Breast epithelium (tissue), 4 donors: ENCODE measurements around the gene ECE1. TPM values are rescaled to one million over a fixed set of nuclear protein-coding genes. Genes with fewer than 3 reads are reported as not detected.
A peak's percentile ranks its signal among the peaks of the same experiment; 100 is the strongest.

ENCODE experiments used
- DNase-seq, 2 donors: peaks; one replicate each; pipeline ENCODE4 v3.0.0-alpha.2; 2019; ENCODE audit warnings: low spot score in 2 of 2
- H3K27ac ChIP-seq, 2 donors: fragments of 200-600 bp; sonication (generic) in 1 of 2; one replicate each; pipeline ENCODE4 v1.5.1; 2016 to 2019; ENCODE audit warnings: mild to moderate bottlenecking in 1 of 2
- H3K27me3 ChIP-seq, 2 donors: fragments of 200-600 bp; sonication (generic) in 1 of 2; one replicate each; pipeline versions ENCODE4 v1.5.1 to v1.6.0; 2017 to 2019; ENCODE audit warnings: control low read depth in 1 of 2, mild to moderate bottlenecking in 1 of 2
- H3K36me3 ChIP-seq: fragments of 200-600 bp; one replicate; pipeline ENCODE4 v1.5.1; 2019
- H3K4me1 ChIP-seq, 2 donors: fragments of 200-600 bp; sonication (generic); one replicate each; pipeline ENCODE4 v1.5.1; 2016 to 2019; ENCODE audit warnings: control low read depth in 1 of 2
- H3K4me3 ChIP-seq, 3 donors: fragments of 200-600 bp; sonication (generic); 1 replicate in 2 of 3; 2 replicates in 1 of 3; pipeline ENCODE4 v1.5.1; 2016 to 2019; ENCODE audit warnings: mild to moderate bottlenecking in 3 of 3, moderate library complexity in 2 of 3
- H3K9me3 ChIP-seq, 2 donors: fragments of 200-600 bp; sonication (generic) in 1 of 2; one replicate each; pipeline ENCODE4 v1.5.1; 2016 to 2019; ENCODE audit warnings: control low read depth in 1 of 2
- CTCF ChIP-seq, 3 donors: fragments of 450-650 bp; IDR thresholded peaks; one replicate each; pipeline ENCODE4 v1.5.1; 2016 to 2017; ENCODE audit warnings: antibody characterized with exemption in 3 of 3, mild to moderate bottlenecking in 3 of 3, moderate library complexity in 3 of 3
- POLR2A ChIP-seq: fragments of 450-650 bp; IDR thresholded peaks from one replicate; pipeline ENCODE4 v1.6.1; 2016; ENCODE audit warnings: antibody characterized with exemption, mild to moderate bottlenecking, moderate library complexity
- POLR2AphosphoS5 ChIP-seq, 3 donors: sonication (generic); formaldehyde crosslinking; IDR thresholded peaks; one replicate each; pipeline ENCODE4 v1.6.1; 2017; ENCODE audit warnings: antibody characterized with exemption in 3 of 3
- intact Hi-C: fragments of 100-400 bp; cut with DNase I; formaldehyde crosslinking; loops from one replicate; pipeline ENCODE4 v1.15.1; 2023; ENCODE audit warnings: low total_unique reads
- total RNA-seq, 3 donors: library from RNA; depleted of rRNA; stranded (reverse); fragments of >200 nt; gene quantifications; one replicate each; pipeline ENCODE4 v1.1.0, GENCODE V29; 2016

The ECE1 gene
- total RNA-seq, 3 donors from 2014 or later: 62.6 to 121 (median 112) TPM

- Histone ChIP-seq H3K9me3 (no peaks in the 10 kb centered on the region), H3K36me3 (no peaks in the 10 kb centered on the region), H3K4me3 (peak overlapping the region in 1 of 3 donors; percentile 35), H3K27ac (peak overlapping the region; percentile 94 to 96), H3K4me1 (peaks cover 21 to 50% of the 10 kb centered on the region in 2 donors), H3K27me3 (no peaks in the 10 kb centered on the region)
- peak in 1 of 2 donors; percentile 88 for DNase-seq
- intact Hi-C loops: no loop called here
- peak; percentile 86 to 98 (median 89) for TF ChIP-seq POLR2AphosphoS5 (IDR thresholded peaks at IDR 0.05)
- TF ChIP-seq POLR2A: no peak
These were observed 26.9 kb upstream of the ECE1 start for GRCh38 chr1:21317035-21317689.

- intact Hi-C loops: no loop called here
- Histone ChIP-seq H3K4me1 (peaks cover 15 to 57% of the 10 kb centered on the region in 2 donors), H3K4me3 (no peak overlapping the region), H3K27ac (peak overlapping the region; percentile 94 to 96), H3K9me3 (no peaks in the 10 kb centered on the region), H3K27me3 (no peaks in the 10 kb centered on the region), H3K36me3 (no peaks in the 10 kb centered on the region)
- DNase-seq: no peak
- TF ChIP-seq POLR2AphosphoS5 (IDR thresholded peaks at IDR 0.05): no peak
- TF ChIP-seq CTCF (IDR thresholded peaks at IDR 0.05): no peak
- no peak for TF ChIP-seq POLR2A
These were observed 24.6 kb upstream of the ECE1 start for GRCh38 chr1:21314743-21315396.

GRCh38 chr1:21313886-21314721 is 23.8 kb upstream of the ECE1 start:
- Histone ChIP-seq H3K4me3 (peak overlapping the region in 1 of 3 donors; percentile 12), H3K4me1 (peaks cover 8 to 62% of the 10 kb centered on the region in 2 donors), H3K36me3 (no peaks in the 10 kb centered on the region), H3K27ac (peak overlapping the region; percentile 94 to 96), H3K27me3 (no peaks in the 10 kb centered on the region), H3K9me3 (no peaks in the 10 kb centered on the region)
- DNase-seq: peak in 1 of 2 donors; percentile 78
- TF ChIP-seq CTCF (IDR thresholded peaks at IDR 0.05) (no peak), POLR2A (no peak), POLR2AphosphoS5 (IDR thresholded peaks at IDR 0.05) (peak; percentile 32 to 77 (median 38))
- intact Hi-C loops: no loop called here

GRCh38 chr1:21313203-21313885 is 23.1 kb upstream of the ECE1 start:
- Histone ChIP-seq H3K27me3 (no peaks in the 10 kb centered on the region), H3K27ac (peak overlapping the region; percentile 94 to 96), H3K36me3 (no peaks in the 10 kb centered on the region), H3K4me1 (peaks cover 7 to 65% of the 10 kb centered on the region in 2 donors), H3K4me3 (peak overlapping the region in 1 of 3 donors; percentile 12), H3K9me3 (no peaks in the 10 kb centered on the region)
- peak in 1 of 3 donors; percentile 41 for TF ChIP-seq POLR2AphosphoS5 (IDR thresholded peaks at IDR 0.05)
- TF ChIP-seq POLR2A: no peak
- no peak for TF ChIP-seq CTCF (IDR thresholded peaks at IDR 0.05)
- intact Hi-C loops: no loop called here
- DNase-seq: no peak

- Histone ChIP-seq H3K4me3 (no peak overlapping the region), H3K36me3 (no peaks in the 10 kb centered on the region), H3K27ac (peak overlapping the region; percentile 94 to 96), H3K27me3 (no peaks in the 10 kb centered on the region), H3K4me1 (peaks cover 11 to 64% of the 10 kb centered on the region in 2 donors), H3K9me3 (no peaks in the 10 kb centered on the region)
- no peak for DNase-seq
- intact Hi-C loops: no loop called here
- TF ChIP-seq POLR2AphosphoS5 (IDR thresholded peaks at IDR 0.05) (no peak), CTCF (IDR thresholded peaks at IDR 0.05) (no peak), POLR2A (no peak)
These were observed 22.2 kb upstream of the ECE1 start for GRCh38 chr1:21312407-21312992.
